Upper lobe of left lung (tissue), 4 donors: ENCODE results near the gene SNU13.

Experiments
- CTCF ChIP-seq, 6 experiments: fragments of 450-650 bp in 4 of 6; fragments of 200-600 bp in 2 of 6; sonication (generic) in 2 of 6; IDR thresholded peaks; one replicate each; pipeline ENCODE4 v1.5.1; 2016 to 2019; ENCODE audit warnings: antibody characterized with exemption in 6 of 6
- EP300 ChIP-seq, 4 donors: sonication (generic); formaldehyde crosslinking; IDR thresholded peaks; one replicate each; pipeline ENCODE4 v1.5.1; 2017; ENCODE audit warnings: antibody characterized with exemption in 4 of 4, control low read depth in 2 of 4
- POLR2A ChIP-seq, 4 donors: fragments of 450-650 bp; IDR thresholded peaks; one replicate each; pipeline ENCODE4 v1.5.1; 2016 to 2017; ENCODE audit warnings: antibody characterized with exemption in 4 of 4, mild to moderate bottlenecking in 2 of 4
- POLR2AphosphoS5 ChIP-seq, 2 donors: sonication (generic); formaldehyde crosslinking; IDR thresholded peaks; one replicate each; pipeline ENCODE4 v1.5.1; 2017; ENCODE audit warnings: antibody characterized with exemption in 2 of 2

- TF ChIP-seq POLR2AphosphoS5 (IDR thresholded peaks at IDR 0.05), result no peak
- TF ChIP-seq CTCF (IDR thresholded peaks at IDR 0.05), result no peak
- no peak for TF ChIP-seq EP300 (IDR thresholded peaks at IDR 0.05)
- no peak for TF ChIP-seq POLR2A (IDR thresholded peaks at IDR 0.05)
Observed at GRCh38 chr22:41690476-41690875, 1.8 kb upstream of the SNU13 start.
